Measurements from ENCODE around the gene TMEM101. TPM values are rescaled to one million over a fixed set of nuclear protein-coding genes. Genes with fewer than 3 reads are reported as not detected.
A peak's percentile ranks its signal among the peaks of the same experiment; 100 is the strongest.
"Not testable (repeated sequence)": the region's sequence is repeated elsewhere in the genome, so short reads cannot be mapped to it uniquely, and the experiment has no call there.

The TMEM101 gene
- total RNA-seq, 4 donors from 2014 or later = 1.5 to 76.1 (median 49.8) TPM

- H3K4me1 ChIP-seq = no peaks in the 10 kb centered on the region
- H3K4me3 ChIP-seq = no peak overlapping the region
- intact Hi-C loops (cut with DNase I; ENCODE audit: low total_unique reads) = no loop called here
- H3K9me3 ChIP-seq = no peaks in the 10 kb centered on the region
- no peaks in the 10 kb centered on the region for H3K27me3 ChIP-seq
- no peak overlapping the region for H3K27ac ChIP-seq
- no peak for TF ChIP-seq POLR2A (IDR thresholded peaks at IDR 0.05)
- no peak for TF ChIP-seq CTCF (IDR thresholded peaks at IDR 0.05)
- H3K36me3 ChIP-seq = no peaks in the 10 kb centered on the region
- no peak for DNase-seq
These were observed 8.9 kb upstream of the TMEM101 start for GRCh38 chr17:44023545-44024270.

- DNase-seq = no peak
- Histone ChIP-seq H3K27ac (no peak overlapping the region), H3K4me3 (no peak overlapping the region), H3K9me3 (no peaks in the 10 kb centered on the region), H3K4me1 (no peaks in the 10 kb centered on the region), H3K36me3 (no peaks in the 10 kb centered on the region), H3K27me3 (no peaks in the 10 kb centered on the region)
- TF ChIP-seq CTCF (IDR thresholded peaks at IDR 0.05) (no peak), POLR2A (IDR thresholded peaks at IDR 0.05) (no peak)
- intact Hi-C loops (cut with DNase I; ENCODE audit: low total_unique reads) = no loop called here
These were observed 7.5 kb upstream of the TMEM101 start for GRCh38 chr17:44022246-44022645.

- intact Hi-C loops (cut with DNase I; ENCODE audit: low total_unique reads); H3K4me3 ChIP-seq; DNase-seq; H3K36me3 ChIP-seq; H3K4me1 ChIP-seq; H3K27ac ChIP-seq; H3K9me3 ChIP-seq; H3K27me3 ChIP-seq: not testable (repeated sequence)
These were observed 6.5 kb upstream of the TMEM101 start for GRCh38 chr17:44021227-44021626.

- Histone ChIP-seq H3K9me3 (no peaks in the 10 kb centered on the region), H3K4me3 (peak overlapping the region; percentile 63 to 84), H3K27ac (peak overlapping the region; percentile 64 to 74), H3K4me1 (peaks cover 0 to 7% of the 10 kb centered on the region in 2 donors), H3K27me3 (no peaks in the 10 kb centered on the region), H3K36me3 (no peaks in the 10 kb centered on the region)
- intact Hi-C loops (cut with DNase I; ENCODE audit: low total_unique reads) = no loop called here
- no peak for DNase-seq
- TF ChIP-seq POLR2A (IDR thresholded peaks at IDR 0.05) (no peak), CTCF (IDR thresholded peaks at IDR 0.05) (no peak)
These were observed 678 bp downstream of the TMEM101 start for GRCh38 chr17:44014133-44014436.

GRCh38 chr17:44012874-44013273 is 1.9 kb downstream of the TMEM101 start:
- no peak for DNase-seq

More at GRCh38 chr17:44012874-44013273, 1.9 kb downstream of the TMEM101 start:
- Histone ChIP-seq H3K9me3 (no peaks in the 10 kb centered on the region), H3K4me3 (no peak overlapping the region), H3K27me3 (no peaks in the 10 kb centered on the region), H3K4me1 (peaks cover 0 to 10% of the 10 kb centered on the region in 2 donors), H3K36me3 (no peaks in the 10 kb centered on the region), H3K27ac (no peak overlapping the region)
- TF ChIP-seq CTCF (IDR thresholded peaks at IDR 0.05) = no peak
- TF ChIP-seq POLR2A (IDR thresholded peaks at IDR 0.05) = no peak
- intact Hi-C loops (cut with DNase I; ENCODE audit: low total_unique reads) = no loop called here
